OCI-LY1 (cell line): ENCODE data around the gene ATP2B2.

Experiments
- H2AFZ ChIP-seq: fragments of 200-600 bp; sonication (generic), shearing (Covaris generic); 2 replicates; pipeline ENCODE4 v1.6.0; 2014; ENCODE audit warnings: antibody characterized with exemption, mild to moderate bottlenecking, low read length
- H3F3A ChIP-seq: fragments of 200-600 bp; sonication (generic), shearing (Covaris generic); 2 replicates; pipeline ENCODE4 v1.6.0; 2014; ENCODE audit warnings: mild to moderate bottlenecking, antibody characterized with exemption, low read length, moderate library complexity; ENCODE audit not compliant: insufficient read depth
- H3K27ac ChIP-seq: fragments of 200-600 bp; sonication (generic); 2 replicates; pipeline ENCODE4 v1.5.1; 2014; ENCODE audit warnings: low read length, mixed run types, mild to moderate bottlenecking, low read depth; ENCODE audit not compliant: poor library complexity, severe bottlenecking
- H3K27me3 ChIP-seq: fragments of 200-600 bp; sonication (generic); 2 replicates; pipeline ENCODE4 v1.6.0; 2014; ENCODE audit warnings: antibody characterized with exemption, mild to moderate bottlenecking, low read length, moderate library complexity; ENCODE audit not compliant: insufficient read depth
- H3K36me3 ChIP-seq: fragments of 200-600 bp; sonication (generic); 2 replicates; pipeline ENCODE4 v1.6.1; 2014; ENCODE audit warnings: mild to moderate bottlenecking, antibody characterized with exemption, low read length, moderate library complexity, mixed read lengths; ENCODE audit not compliant: insufficient read depth
- H3K4me1 ChIP-seq: fragments of 200-600 bp; sonication (generic); 2 replicates; pipeline ENCODE4 v1.5.1; 2014; ENCODE audit warnings: mild to moderate bottlenecking, low read length, moderate library complexity; ENCODE audit not compliant: insufficient read depth, severe bottlenecking
- H3K4me2 ChIP-seq: fragments of 200-600 bp; sonication (generic), shearing (Covaris generic); 2 replicates; pipeline ENCODE4 v1.6.1; 2014; ENCODE audit warnings: low read length
- H3K4me3 ChIP-seq: fragments of 200-600 bp; sonication (generic); 2 replicates; pipeline ENCODE4 v1.5.1; 2014; ENCODE audit warnings: low read length, low read depth, mild to moderate bottlenecking, mixed read lengths; ENCODE audit not compliant: poor library complexity, severe bottlenecking
- H3K79me2 ChIP-seq: fragments of 200-600 bp; shearing (Covaris generic); 2 replicates; pipeline ENCODE4 v1.6.1; 2016; ENCODE audit warnings: mixed run types, low read length, mixed read lengths; ENCODE audit not compliant: insufficient read depth
- H3K9ac ChIP-seq: fragments of 200-600 bp; sonication (generic), shearing (Covaris generic); 2 replicates; pipeline ENCODE4 v1.6.1; 2014; ENCODE audit warnings: mild to moderate bottlenecking, low read length, mixed read lengths
- H3K9me2 ChIP-seq: fragments of 200-600 bp; sonication (generic), shearing (Covaris generic); 2 replicates; pipeline ENCODE4 v1.6.1; 2014; ENCODE audit warnings: low read depth, mild to moderate bottlenecking, low read length, mixed read lengths
- H3K9me3 ChIP-seq: fragments of 200-600 bp; shearing (Covaris generic); 2 replicates; pipeline ENCODE4 v1.6.1; 2014; ENCODE audit warnings: low read length, mixed read lengths
- H4K20me1 ChIP-seq: fragments of 200-600 bp; sonication (generic), shearing (Covaris generic); 2 replicates; pipeline ENCODE4 v1.6.0; 2016; ENCODE audit warnings: mild to moderate bottlenecking, low read length; ENCODE audit not compliant: insufficient read depth
- EZH2 ChIP-seq: fragments of 200-600 bp; sonication (generic), shearing (Covaris generic); IDR thresholded peaks from 2 replicates; pipeline ENCODE4 v1.8.0; 2017; ENCODE audit warnings: borderline replicate concordance, mixed run types, mild to moderate bottlenecking, antibody characterized with exemption, low read length, moderate library complexity, mixed read lengths
- TF ChIP-seq, protein P1 (sequence below): fragments of 200-600 bp; sonication (generic), shearing (Covaris generic); IDR thresholded peaks from 2 replicates; pipeline ENCODE4 v1.5.1; 2017; ENCODE audit warnings: mild to moderate bottlenecking, antibody characterized with exemption, low read length, moderate library complexity, mixed read lengths

The ATP2B2 gene

DNA sequence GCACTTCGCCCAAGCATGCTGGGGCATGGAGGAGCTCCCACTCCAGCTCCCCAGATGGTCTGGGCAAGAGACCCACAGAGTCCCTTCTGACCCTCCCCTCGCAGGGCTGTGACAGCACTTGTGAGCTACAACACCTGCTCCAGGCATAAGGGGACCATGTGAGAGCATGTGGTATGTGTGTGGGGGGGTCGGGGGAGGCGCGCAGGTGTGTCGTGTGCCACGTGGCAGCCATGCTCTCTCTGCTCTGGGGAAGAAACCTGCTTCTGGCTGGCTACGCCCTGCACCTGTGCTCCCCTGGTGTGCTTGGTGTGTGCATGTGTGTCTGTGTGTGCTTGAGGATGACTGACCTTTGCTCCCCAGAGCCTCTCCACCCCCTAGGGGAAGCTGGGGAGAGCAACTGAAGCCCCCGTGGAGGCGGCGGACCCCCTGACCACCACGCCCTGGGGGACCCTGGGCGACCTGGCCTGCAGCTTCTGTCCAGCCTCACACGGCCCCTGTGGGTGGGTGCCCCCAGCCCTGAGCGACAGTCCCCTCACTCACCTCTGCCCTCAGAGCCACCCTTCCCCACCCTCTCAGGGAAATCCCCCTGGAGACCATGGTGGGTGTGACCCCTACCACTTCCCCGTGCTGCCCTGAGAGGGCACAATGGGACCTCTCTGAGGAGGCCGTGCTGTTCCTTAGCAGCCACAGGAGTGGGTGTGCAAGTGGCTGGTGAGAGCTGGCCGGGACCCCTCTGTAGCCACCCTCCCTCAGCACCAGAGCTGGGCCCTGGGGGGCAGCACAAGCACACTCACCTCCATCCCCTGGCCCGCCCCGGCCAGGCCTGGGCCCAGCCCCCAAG, 167.8 kb downstream of the ATP2B2 start:
- Histone ChIP-seq H3K9me2 (no peaks in the 10 kb centered on the region), H3K27ac (no peak overlapping the region), H3K36me3 (no peaks in the 10 kb centered on the region), H3F3A (no peaks in the 10 kb centered on the region), H3K9me3 (no peaks in the 10 kb centered on the region), H3K27me3 (peaks cover 10% of the 10 kb centered on the region), H2AFZ (no peak overlapping the region), H3K9ac (no peak overlapping the region), H3K4me3 (no peak overlapping the region), H3K4me1 (no peaks in the 10 kb centered on the region), H3K4me2 (no peak overlapping the region), H3K79me2 (no peaks in the 10 kb centered on the region), H4K20me1 (no peaks in the 10 kb centered on the region)
- TF ChIP-seq, protein P1, sequence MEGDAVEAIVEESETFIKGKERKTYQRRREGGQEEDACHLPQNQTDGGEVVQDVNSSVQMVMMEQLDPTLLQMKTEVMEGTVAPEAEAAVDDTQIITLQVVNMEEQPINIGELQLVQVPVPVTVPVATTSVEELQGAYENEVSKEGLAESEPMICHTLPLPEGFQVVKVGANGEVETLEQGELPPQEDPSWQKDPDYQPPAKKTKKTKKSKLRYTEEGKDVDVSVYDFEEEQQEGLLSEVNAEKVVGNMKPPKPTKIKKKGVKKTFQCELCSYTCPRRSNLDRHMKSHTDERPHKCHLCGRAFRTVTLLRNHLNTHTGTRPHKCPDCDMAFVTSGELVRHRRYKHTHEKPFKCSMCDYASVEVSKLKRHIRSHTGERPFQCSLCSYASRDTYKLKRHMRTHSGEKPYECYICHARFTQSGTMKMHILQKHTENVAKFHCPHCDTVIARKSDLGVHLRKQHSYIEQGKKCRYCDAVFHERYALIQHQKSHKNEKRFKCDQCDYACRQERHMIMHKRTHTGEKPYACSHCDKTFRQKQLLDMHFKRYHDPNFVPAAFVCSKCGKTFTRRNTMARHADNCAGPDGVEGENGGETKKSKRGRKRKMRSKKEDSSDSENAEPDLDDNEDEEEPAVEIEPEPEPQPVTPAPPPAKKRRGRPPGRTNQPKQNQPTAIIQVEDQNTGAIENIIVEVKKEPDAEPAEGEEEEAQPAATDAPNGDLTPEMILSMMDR = no peak

DNA sequence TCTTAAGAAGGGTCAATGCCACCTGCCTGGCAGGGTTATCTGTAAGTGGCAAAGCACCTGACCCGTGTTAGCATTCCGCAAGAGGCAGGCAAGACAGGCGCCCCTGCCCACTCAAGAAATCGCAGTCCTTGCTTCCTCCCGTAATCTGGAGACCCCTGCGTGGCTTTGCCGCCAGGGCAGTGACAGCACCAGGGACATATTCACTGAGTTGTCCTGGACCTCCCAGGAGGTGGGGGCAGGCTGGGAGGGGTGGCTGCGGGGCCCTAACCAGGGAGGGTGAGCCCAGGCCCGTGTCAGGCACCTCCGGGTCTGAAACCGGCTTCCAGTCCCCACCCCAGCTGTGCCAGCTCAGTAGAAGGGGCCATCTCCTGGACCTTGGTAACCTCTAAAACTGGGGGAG, 168.6 kb downstream of the ATP2B2 start:
- no peaks in the 10 kb centered on the region for H3K36me3 ChIP-seq

DNA sequence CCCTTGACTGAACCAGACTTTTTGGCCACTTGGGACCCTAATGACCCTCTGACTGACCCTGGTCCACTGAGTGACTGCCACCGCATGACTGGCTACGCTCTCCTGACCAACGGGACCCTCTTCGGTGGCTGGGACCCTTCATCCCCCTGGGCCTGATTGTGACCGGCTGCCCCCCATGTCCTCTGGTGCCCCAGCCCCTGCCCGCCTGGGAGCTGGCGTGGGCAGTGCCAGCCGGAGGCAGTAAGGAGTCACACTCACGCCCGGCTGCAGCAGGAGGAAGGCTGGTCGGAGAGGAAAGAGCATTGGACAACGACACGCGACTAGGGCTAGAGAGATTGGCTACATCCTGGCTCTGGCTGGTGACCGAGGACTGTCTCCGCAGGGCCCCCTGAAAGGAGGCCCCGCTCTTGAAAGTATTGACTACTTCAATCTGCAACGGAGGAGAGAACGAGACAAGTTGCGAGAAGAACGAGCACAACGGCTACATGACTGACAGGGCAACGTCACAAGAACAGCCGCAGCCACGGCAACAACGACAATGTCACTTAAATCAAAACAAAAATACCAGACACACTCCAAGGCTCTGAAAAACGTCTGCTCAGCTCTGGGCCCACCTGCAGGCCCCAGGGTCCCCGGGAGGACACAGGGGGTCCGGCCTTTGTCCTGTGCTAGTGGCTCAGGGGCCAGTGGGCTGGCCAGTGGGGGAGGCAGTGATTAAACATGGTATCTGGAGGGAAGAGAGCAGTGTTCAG, 169.3 kb downstream of the ATP2B2 start:
- Histone ChIP-seq H3F3A (no peaks in the 10 kb centered on the region), H3K79me2 (no peaks in the 10 kb centered on the region), H2AFZ (no peak overlapping the region), H4K20me1 (no peaks in the 10 kb centered on the region), H3K9me3 (no peaks in the 10 kb centered on the region), H3K9ac (no peak overlapping the region), H3K9me2 (no peaks in the 10 kb centered on the region), H3K4me3 (no peak overlapping the region), H3K27ac (no peak overlapping the region), H3K4me2 (no peak overlapping the region), H3K36me3 (no peaks in the 10 kb centered on the region), H3K4me1 (no peaks in the 10 kb centered on the region), H3K27me3 (peaks cover 10% of the 10 kb centered on the region)
- TF ChIP-seq EZH2 = no peak
- TF ChIP-seq, protein P1 = no peak

More for the DNA sequence above, 168.6 kb downstream of the ATP2B2 start:
- Histone ChIP-seq H3F3A (no peaks in the 10 kb centered on the region), H3K27me3 (peaks cover 10% of the 10 kb centered on the region), H4K20me1 (no peaks in the 10 kb centered on the region), H3K4me1 (no peaks in the 10 kb centered on the region), H3K4me2 (no peak overlapping the region), H3K9me3 (no peaks in the 10 kb centered on the region), H3K9ac (no peak overlapping the region), H2AFZ (no peak overlapping the region), H3K9me2 (no peaks in the 10 kb centered on the region), H3K27ac (no peak overlapping the region), H3K4me3 (no peak overlapping the region), H3K79me2 (no peaks in the 10 kb centered on the region)
- TF ChIP-seq EZH2 = no peak
- TF ChIP-seq, protein P1 = no peak
